ENCODE measurements around the gene REG4.

The REG4 gene

DNA sequence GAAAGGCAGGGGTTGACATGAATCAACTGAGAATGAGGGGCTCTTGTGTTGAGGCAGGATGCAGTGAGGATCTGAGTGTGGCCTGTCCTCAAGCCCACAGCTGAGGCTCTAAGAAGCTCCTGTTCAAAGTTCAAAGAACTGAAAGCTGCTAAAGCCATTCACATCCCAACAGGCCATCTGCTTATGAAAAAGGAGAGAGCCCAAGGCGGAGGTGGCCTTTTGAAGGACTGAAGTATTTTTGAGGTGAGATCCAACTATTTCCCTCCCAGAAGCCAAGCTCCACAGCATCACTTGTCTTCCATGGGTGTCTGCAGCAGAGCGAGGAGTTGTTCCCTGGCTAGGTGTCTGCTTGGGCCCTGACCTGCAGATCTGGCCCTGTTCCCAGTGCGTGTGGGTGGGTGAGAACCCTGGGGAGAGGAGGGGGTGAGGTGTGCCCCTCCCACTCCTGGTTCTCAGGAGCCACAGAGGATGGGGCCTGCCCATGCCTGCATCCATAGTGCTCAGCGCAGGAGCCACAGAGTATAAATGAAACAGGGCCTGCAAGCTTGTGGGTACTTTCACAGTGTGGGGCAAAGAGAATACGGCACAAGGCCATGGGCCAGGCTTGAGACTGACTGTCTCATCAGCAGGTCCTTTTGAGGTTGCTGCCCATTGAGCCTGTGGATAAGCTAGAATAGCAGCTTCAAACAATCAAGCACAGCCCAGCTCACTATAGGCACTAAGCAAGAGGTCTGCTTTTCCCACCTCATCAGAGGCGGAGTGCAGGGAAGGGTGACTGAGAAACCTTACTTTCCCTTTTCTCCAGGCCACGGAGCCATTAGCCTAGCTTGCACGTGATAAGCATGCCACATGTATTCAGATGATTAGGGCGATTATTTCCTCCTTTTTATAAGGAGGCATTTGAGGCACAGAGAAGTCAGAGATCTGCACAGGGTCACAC, 15.7 kb downstream of the REG4 start:
- Histone ChIP-seq H3K27ac (ENCODE audit: extremely low read depth, low read depth, low read length) (no peak overlapping the region), H3K4me1 (ENCODE audit: control insufficient read depth, insufficient read depth, low read length) (no peaks in the 10 kb centered on the region), H3K9me3 (ENCODE audit: control insufficient read depth, insufficient read depth, low read depth, low read length) (no peaks in the 10 kb centered on the region), H3K36me3 (ENCODE audit: control insufficient read depth in 2 of 2, insufficient read depth in 1 of 2, low read length in 2 of 2) (no peaks in the 10 kb centered on the region), H3K4me3 (ENCODE audit: low read depth, low read length) (no peak overlapping the region)
- TF ChIP-seq ZFHX2 (tag by site-specific recombination; conservative IDR thresholded peaks at IDR 0.05): peak; percentile 90
- TF ChIP-seq ZNF23 (tag by site-specific recombination; IDR thresholded peaks at IDR 0.05; ENCODE audit: borderline replicate concordance): no peak
- TF ChIP-seq ZIC2 (tag by site-specific recombination; IDR thresholded peaks at IDR 0.05): peak; percentile 31; the same call in 1 of the 2 replicates
- no peak for TF ChIP-seq ZNF169 (tag by site-specific recombination; IDR thresholded peaks at IDR 0.05)
- TF ChIP-seq ZNF473 (tag by site-specific recombination; IDR thresholded peaks at IDR 0.05): no peak
- TF ChIP-seq, protein P1, sequence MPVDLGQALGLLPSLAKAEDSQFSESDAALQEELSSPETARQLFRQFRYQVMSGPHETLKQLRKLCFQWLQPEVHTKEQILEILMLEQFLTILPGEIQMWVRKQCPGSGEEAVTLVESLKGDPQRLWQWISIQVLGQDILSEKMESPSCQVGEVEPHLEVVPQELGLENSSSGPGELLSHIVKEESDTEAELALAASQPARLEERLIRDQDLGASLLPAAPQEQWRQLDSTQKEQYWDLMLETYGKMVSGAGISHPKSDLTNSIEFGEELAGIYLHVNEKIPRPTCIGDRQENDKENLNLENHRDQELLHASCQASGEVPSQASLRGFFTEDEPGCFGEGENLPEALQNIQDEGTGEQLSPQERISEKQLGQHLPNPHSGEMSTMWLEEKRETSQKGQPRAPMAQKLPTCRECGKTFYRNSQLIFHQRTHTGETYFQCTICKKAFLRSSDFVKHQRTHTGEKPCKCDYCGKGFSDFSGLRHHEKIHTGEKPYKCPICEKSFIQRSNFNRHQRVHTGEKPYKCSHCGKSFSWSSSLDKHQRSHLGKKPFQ (tag by site-specific recombination; IDR thresholded peaks at IDR 0.05): no peak
- no peak for TF ChIP-seq ZNF266 (tag by site-specific recombination; IDR thresholded peaks at IDR 0.05; ENCODE audit: low read depth)
- TF ChIP-seq, protein P2, sequence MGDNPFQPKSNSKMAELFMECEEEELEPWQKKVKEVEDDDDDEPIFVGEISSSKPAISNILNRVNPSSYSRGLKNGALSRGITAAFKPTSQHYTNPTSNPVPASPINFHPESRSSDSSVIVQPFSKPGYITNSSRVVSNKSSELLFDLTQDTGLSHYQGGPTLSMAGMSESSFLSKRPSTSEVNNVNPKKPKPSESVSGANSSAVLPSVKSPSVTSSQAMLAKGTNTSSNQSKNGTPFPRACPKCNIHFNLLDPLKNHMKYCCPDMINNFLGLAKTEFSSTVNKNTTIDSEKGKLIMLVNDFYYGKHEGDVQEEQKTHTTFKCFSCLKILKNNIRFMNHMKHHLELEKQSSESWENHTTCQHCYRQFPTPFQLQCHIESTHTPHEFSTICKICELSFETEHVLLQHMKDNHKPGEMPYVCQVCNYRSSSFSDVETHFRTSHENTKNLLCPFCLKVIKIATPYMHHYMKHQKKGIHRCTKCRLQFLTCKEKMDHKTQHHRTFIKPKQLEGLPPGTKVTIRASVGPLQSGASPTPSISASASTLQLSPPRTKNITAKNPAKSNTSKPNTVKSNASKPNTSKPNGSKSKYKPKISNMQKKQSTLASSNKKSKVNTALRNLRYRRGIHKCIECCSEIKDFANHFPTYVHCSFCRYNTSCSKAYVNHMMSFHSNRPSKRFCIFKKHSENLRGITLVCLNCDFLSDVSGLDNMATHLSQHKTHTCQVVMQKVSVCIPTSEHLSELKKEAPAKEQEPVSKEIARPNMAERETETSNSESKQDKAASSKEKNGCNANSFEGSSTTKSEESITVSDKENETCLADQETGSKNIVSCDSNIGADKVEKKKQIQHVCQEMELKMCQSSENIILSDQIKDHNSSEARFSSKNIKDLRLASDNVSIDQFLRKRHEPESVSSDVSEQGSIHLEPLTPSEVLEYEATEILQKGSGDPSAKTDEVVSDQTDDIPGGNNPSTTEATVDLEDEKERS (tag by site-specific recombination; IDR thresholded peaks at IDR 0.05): no peak
- TF ChIP-seq ZNF629 (tag by site-specific recombination; IDR thresholded peaks at IDR 0.05): no peak
- TF ChIP-seq, protein P3, sequence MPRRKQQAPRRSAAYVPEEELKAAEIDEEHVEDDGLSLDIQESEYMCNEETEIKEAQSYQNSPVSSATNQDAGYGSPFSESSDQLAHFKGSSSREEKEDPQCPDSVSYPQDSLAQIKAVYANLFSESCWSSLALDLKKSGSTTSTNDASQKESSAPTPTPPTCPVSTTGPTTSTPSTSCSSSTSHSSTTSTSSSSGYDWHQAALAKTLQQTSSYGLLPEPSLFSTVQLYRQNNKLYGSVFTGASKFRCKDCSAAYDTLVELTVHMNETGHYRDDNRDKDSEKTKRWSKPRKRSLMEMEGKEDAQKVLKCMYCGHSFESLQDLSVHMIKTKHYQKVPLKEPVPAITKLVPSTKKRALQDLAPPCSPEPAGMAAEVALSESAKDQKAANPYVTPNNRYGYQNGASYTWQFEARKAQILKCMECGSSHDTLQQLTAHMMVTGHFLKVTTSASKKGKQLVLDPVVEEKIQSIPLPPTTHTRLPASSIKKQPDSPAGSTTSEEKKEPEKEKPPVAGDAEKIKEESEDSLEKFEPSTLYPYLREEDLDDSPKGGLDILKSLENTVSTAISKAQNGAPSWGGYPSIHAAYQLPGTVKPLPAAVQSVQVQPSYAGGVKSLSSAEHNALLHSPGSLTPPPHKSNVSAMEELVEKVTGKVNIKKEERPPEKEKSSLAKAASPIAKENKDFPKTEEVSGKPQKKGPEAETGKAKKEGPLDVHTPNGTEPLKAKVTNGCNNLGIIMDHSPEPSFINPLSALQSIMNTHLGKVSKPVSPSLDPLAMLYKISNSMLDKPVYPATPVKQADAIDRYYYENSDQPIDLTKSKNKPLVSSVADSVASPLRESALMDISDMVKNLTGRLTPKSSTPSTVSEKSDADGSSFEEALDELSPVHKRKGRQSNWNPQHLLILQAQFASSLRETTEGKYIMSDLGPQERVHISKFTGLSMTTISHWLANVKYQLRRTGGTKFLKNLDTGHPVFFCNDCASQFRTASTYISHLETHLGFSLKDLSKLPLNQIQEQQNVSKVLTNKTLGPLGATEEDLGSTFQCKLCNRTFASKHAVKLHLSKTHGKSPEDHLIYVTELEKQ (tag by site-specific recombination; IDR thresholded peaks at IDR 0.05; ENCODE audit: borderline replicate concordance): no peak
- TF ChIP-seq ZNF76 (tag by site-specific recombination; IDR thresholded peaks at IDR 0.05; ENCODE audit: borderline replicate concordance, low read depth): no peak
- no peak for TF ChIP-seq ZNF157 (tag by site-specific recombination; IDR thresholded peaks at IDR 0.05)
- TF ChIP-seq ZNF660 (tag by site-specific recombination; IDR thresholded peaks at IDR 0.05): no peak
- no peak for TF ChIP-seq ZNF677 (tag by site-specific recombination; IDR thresholded peaks at IDR 0.05)
- TF ChIP-seq, protein P4, sequence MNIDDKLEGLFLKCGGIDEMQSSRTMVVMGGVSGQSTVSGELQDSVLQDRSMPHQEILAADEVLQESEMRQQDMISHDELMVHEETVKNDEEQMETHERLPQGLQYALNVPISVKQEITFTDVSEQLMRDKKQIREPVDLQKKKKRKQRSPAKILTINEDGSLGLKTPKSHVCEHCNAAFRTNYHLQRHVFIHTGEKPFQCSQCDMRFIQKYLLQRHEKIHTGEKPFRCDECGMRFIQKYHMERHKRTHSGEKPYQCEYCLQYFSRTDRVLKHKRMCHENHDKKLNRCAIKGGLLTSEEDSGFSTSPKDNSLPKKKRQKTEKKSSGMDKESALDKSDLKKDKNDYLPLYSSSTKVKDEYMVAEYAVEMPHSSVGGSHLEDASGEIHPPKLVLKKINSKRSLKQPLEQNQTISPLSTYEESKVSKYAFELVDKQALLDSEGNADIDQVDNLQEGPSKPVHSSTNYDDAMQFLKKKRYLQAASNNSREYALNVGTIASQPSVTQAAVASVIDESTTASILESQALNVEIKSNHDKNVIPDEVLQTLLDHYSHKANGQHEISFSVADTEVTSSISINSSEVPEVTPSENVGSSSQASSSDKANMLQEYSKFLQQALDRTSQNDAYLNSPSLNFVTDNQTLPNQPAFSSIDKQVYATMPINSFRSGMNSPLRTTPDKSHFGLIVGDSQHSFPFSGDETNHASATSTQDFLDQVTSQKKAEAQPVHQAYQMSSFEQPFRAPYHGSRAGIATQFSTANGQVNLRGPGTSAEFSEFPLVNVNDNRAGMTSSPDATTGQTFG (tag by site-specific recombination; IDR thresholded peaks at IDR 0.05; ENCODE audit: borderline replicate concordance): no peak
- TF ChIP-seq RBAK (tag by site-specific recombination; IDR thresholded peaks at IDR 0.05): no peak
- no peak for TF ChIP-seq ZNF548 (tag by site-specific recombination; IDR thresholded peaks at IDR 0.05)
- TF ChIP-seq EGR2 (tag by site-specific recombination; IDR thresholded peaks at IDR 0.05; ENCODE audit: low read depth): peak; percentile 90
- TF ChIP-seq, protein P5, sequence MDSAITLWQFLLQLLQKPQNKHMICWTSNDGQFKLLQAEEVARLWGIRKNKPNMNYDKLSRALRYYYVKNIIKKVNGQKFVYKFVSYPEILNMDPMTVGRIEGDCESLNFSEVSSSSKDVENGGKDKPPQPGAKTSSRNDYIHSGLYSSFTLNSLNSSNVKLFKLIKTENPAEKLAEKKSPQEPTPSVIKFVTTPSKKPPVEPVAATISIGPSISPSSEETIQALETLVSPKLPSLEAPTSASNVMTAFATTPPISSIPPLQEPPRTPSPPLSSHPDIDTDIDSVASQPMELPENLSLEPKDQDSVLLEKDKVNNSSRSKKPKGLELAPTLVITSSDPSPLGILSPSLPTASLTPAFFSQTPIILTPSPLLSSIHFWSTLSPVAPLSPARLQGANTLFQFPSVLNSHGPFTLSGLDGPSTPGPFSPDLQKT (IDR thresholded peaks at IDR 0.05; ENCODE audit: borderline replicate concordance, low read depth, low read length): no peak
- no peak for TF ChIP-seq ZNF416 (tag by site-specific recombination; IDR thresholded peaks at IDR 0.05)
- no peak for TF ChIP-seq ZNF175 (tag by site-specific recombination; IDR thresholded peaks at IDR 0.05)
- TF ChIP-seq OSR2 (tag by site-specific recombination; IDR thresholded peaks at IDR 0.05): no peak
- ChIA-PET CTCF (interaction anchor here (0.6 to 3.3 kb wide), 4 partner anchors 13 to 177 kb away, joined by 3 to 18 read pairs (median 4); partner anchors contain the start of gene REG4), POLR2A (no interaction called here)

Measured in HEK293 (cell line).